ENCODE results near the gene AQP2. TPM values are rescaled to one million over a fixed set of nuclear protein-coding genes. Genes with fewer than 3 reads are reported as not detected.

AQP2 gene
- total and polyA plus RNA-seq, 4 donors = not detected

GRCh38 chr12:49904601-49905000 lies 45.9 kb upstream of the AQP2 start:
- Histone ChIP-seq H3K4me3 (ENCODE audit: low read depth in 1 of 3, low read length in 3 of 3) (no peak overlapping the region), H3K9me3 (ENCODE audit: control insufficient read depth in 4 of 4, low read length in 3 of 4) (no peaks in the 10 kb centered on the region), H3K9ac (ENCODE audit: low read depth in 1 of 2, low read length in 2 of 2) (no peak overlapping the region), H3K27me3 (ENCODE audit: control insufficient read depth in 4 of 4, insufficient read depth in 4 of 4, low read length in 3 of 4) (no peaks in the 10 kb centered on the region), H3K27ac (ENCODE audit: low read depth in 1 of 2, low read length in 2 of 2) (no peak overlapping the region), H3K36me3 (ENCODE audit: control insufficient read depth in 4 of 4, insufficient read depth in 3 of 4, low read depth in 1 of 4, low read length in 3 of 4) (no peaks in the 10 kb centered on the region), H3K4me1 (ENCODE audit: control insufficient read depth in 4 of 4, insufficient read depth in 4 of 4, low read length in 3 of 4) (no peaks in the 10 kb centered on the region)
- DNase-seq (ENCODE audit: low spot score) = no peak
- 85% methylated on average over 11 of the region's 11 CpGs for WGBS
- TF ChIP-seq NR2F2 (IDR thresholded peaks at IDR 0.05) (no peak), JUND (IDR thresholded peaks at IDR 0.05) (no peak), RAD21 (IDR thresholded peaks at IDR 0.05) (no peak)

DNA sequence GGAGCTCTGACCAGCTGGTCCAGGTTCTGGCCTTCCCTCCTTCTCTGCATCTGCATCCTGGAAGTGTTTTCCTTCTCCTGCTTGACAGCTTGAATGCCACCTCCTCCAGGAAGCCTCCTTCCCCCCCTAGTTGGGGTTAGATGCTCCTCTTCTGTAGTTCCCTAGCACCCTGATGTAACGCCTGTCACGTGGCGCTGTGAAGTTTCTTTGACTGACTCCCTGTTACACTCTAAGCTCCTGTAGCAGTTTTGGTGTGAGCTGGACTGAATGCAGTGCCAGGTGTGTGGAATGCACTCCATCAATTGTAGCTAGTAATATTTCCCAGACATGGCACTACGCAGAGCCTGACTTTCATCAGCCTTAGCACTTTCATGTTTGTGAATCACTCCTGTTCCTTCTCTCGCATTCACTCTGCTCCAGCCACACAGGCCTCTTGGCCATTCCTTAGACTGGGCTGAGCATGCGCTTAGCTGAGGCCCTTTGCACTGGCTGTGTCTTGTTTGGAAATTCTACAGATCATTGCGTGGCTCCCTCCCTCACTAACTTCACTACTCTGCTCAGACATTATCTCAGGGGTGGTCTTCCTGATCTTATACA lies 44.7 kb upstream of the AQP2 start:
- H3K27me3 ChIP-seq (ENCODE audit: control insufficient read depth in 4 of 4, insufficient read depth in 4 of 4, low read length in 3 of 4) = no peaks in the 10 kb centered on the region
- TF ChIP-seq, protein P1, sequence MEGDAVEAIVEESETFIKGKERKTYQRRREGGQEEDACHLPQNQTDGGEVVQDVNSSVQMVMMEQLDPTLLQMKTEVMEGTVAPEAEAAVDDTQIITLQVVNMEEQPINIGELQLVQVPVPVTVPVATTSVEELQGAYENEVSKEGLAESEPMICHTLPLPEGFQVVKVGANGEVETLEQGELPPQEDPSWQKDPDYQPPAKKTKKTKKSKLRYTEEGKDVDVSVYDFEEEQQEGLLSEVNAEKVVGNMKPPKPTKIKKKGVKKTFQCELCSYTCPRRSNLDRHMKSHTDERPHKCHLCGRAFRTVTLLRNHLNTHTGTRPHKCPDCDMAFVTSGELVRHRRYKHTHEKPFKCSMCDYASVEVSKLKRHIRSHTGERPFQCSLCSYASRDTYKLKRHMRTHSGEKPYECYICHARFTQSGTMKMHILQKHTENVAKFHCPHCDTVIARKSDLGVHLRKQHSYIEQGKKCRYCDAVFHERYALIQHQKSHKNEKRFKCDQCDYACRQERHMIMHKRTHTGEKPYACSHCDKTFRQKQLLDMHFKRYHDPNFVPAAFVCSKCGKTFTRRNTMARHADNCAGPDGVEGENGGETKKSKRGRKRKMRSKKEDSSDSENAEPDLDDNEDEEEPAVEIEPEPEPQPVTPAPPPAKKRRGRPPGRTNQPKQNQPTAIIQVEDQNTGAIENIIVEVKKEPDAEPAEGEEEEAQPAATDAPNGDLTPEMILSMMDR (IDR thresholded peaks at IDR 0.05; ENCODE audit: low read depth, low read length, missing input control) = no peak
- no peak for TF ChIP-seq HNF4G (IDR thresholded peaks at IDR 0.05)
- no peak for TF ChIP-seq RXRA (IDR thresholded peaks at IDR 0.05)
- TF ChIP-seq REST (IDR thresholded peaks at IDR 0.05) = no peak
- no peak for TF ChIP-seq ATF3 (IDR thresholded peaks at IDR 0.05)
- TF ChIP-seq NR2F2 (IDR thresholded peaks at IDR 0.05) = no peak
- TF ChIP-seq MAX (IDR thresholded peaks at IDR 0.05) = no peak
- no peak for TF ChIP-seq GABPA (IDR thresholded peaks at IDR 0.05 in 1 of 2, conservative IDR thresholded peaks at IDR 0.05 in 1 of 2)
- no peak for TF ChIP-seq FOXA2 (IDR thresholded peaks at IDR 0.05)
- no peak for TF ChIP-seq SP1 (IDR thresholded peaks at IDR 0.05)
- no peak for TF ChIP-seq EGR1 (IDR thresholded peaks at IDR 0.05; ENCODE audit: low read depth in 2 of 2)
- no peak for TF ChIP-seq YY1 (IDR thresholded peaks at IDR 0.05)
- no peak for TF ChIP-seq RAD21 (IDR thresholded peaks at IDR 0.05)
- no peak for DNase-seq (ENCODE audit: low spot score)
- no peaks in the 10 kb centered on the region for H3K9me3 ChIP-seq (ENCODE audit: control insufficient read depth in 4 of 4, low read length in 3 of 4)
- no peak overlapping the region for H3K4me3 ChIP-seq (ENCODE audit: low read depth in 1 of 3, low read length in 3 of 3)
- H3K27ac ChIP-seq (ENCODE audit: low read depth in 1 of 2, low read length in 2 of 2) = no peak overlapping the region
- 94% methylated on average over 7 of the region's 7 CpGs for WGBS
- no peaks in the 10 kb centered on the region for H3K4me1 ChIP-seq (ENCODE audit: control insufficient read depth in 4 of 4, insufficient read depth in 4 of 4, low read length in 3 of 4)
- no peaks in the 10 kb centered on the region for H3K36me3 ChIP-seq (ENCODE audit: control insufficient read depth in 4 of 4, insufficient read depth in 3 of 4, low read depth in 1 of 4, low read length in 3 of 4)
- no peak overlapping the region for H3K9ac ChIP-seq (ENCODE audit: low read depth in 1 of 2, low read length in 2 of 2)

All from liver (tissue), 9 donors.